OCI-LY1 (cell line): ENCODE measurements around the gene MAZ.

Source experiments
- H2AFZ ChIP-seq: fragments of 200-600 bp; sonication (generic), shearing (Covaris generic); 2 replicates; pipeline ENCODE4 v1.6.0; 2014; ENCODE audit warnings: antibody characterized with exemption, mild to moderate bottlenecking, low read length
- H3F3A ChIP-seq: fragments of 200-600 bp; sonication (generic), shearing (Covaris generic); 2 replicates; pipeline ENCODE4 v1.6.0; 2014; ENCODE audit warnings: mild to moderate bottlenecking, antibody characterized with exemption, low read length, moderate library complexity; ENCODE audit not compliant: insufficient read depth
- H3K27ac ChIP-seq: fragments of 200-600 bp; sonication (generic); 2 replicates; pipeline ENCODE4 v1.5.1; 2014; ENCODE audit warnings: low read length, mixed run types, mild to moderate bottlenecking, low read depth; ENCODE audit not compliant: poor library complexity, severe bottlenecking
- H3K27me3 ChIP-seq: fragments of 200-600 bp; sonication (generic); 2 replicates; pipeline ENCODE4 v1.6.0; 2014; ENCODE audit warnings: antibody characterized with exemption, mild to moderate bottlenecking, low read length, moderate library complexity; ENCODE audit not compliant: insufficient read depth
- H3K36me3 ChIP-seq: fragments of 200-600 bp; sonication (generic); 2 replicates; pipeline ENCODE4 v1.6.1; 2014; ENCODE audit warnings: mild to moderate bottlenecking, antibody characterized with exemption, low read length, moderate library complexity, mixed read lengths; ENCODE audit not compliant: insufficient read depth
- H3K4me1 ChIP-seq: fragments of 200-600 bp; sonication (generic); 2 replicates; pipeline ENCODE4 v1.5.1; 2014; ENCODE audit warnings: mild to moderate bottlenecking, low read length, moderate library complexity; ENCODE audit not compliant: insufficient read depth, severe bottlenecking
- H3K4me2 ChIP-seq: fragments of 200-600 bp; sonication (generic), shearing (Covaris generic); 2 replicates; pipeline ENCODE4 v1.6.1; 2014; ENCODE audit warnings: low read length
- H3K4me3 ChIP-seq: fragments of 200-600 bp; sonication (generic); 2 replicates; pipeline ENCODE4 v1.5.1; 2014; ENCODE audit warnings: low read length, low read depth, mild to moderate bottlenecking, mixed read lengths; ENCODE audit not compliant: poor library complexity, severe bottlenecking
- H3K79me2 ChIP-seq: fragments of 200-600 bp; shearing (Covaris generic); 2 replicates; pipeline ENCODE4 v1.6.1; 2016; ENCODE audit warnings: mixed run types, low read length, mixed read lengths; ENCODE audit not compliant: insufficient read depth
- H3K9ac ChIP-seq: fragments of 200-600 bp; sonication (generic), shearing (Covaris generic); 2 replicates; pipeline ENCODE4 v1.6.1; 2014; ENCODE audit warnings: mild to moderate bottlenecking, low read length, mixed read lengths
- H3K9me2 ChIP-seq: fragments of 200-600 bp; sonication (generic), shearing (Covaris generic); 2 replicates; pipeline ENCODE4 v1.6.1; 2014; ENCODE audit warnings: low read depth, mild to moderate bottlenecking, low read length, mixed read lengths
- H3K9me3 ChIP-seq: fragments of 200-600 bp; shearing (Covaris generic); 2 replicates; pipeline ENCODE4 v1.6.1; 2014; ENCODE audit warnings: low read length, mixed read lengths
- H4K20me1 ChIP-seq: fragments of 200-600 bp; sonication (generic), shearing (Covaris generic); 2 replicates; pipeline ENCODE4 v1.6.0; 2016; ENCODE audit warnings: mild to moderate bottlenecking, low read length; ENCODE audit not compliant: insufficient read depth
- CTCF ChIP-seq: fragments of 200-600 bp; sonication (generic), shearing (Covaris generic); IDR thresholded peaks from 2 replicates; pipeline ENCODE4 v1.5.1; 2017; ENCODE audit warnings: mild to moderate bottlenecking, antibody characterized with exemption, low read length, moderate library complexity, mixed read lengths
- EZH2 ChIP-seq: fragments of 200-600 bp; sonication (generic), shearing (Covaris generic); IDR thresholded peaks from 2 replicates; pipeline ENCODE4 v1.8.0; 2017; ENCODE audit warnings: borderline replicate concordance, mixed run types, mild to moderate bottlenecking, antibody characterized with exemption, low read length, moderate library complexity, mixed read lengths

The MAZ gene

GRCh38 chr16:29824589-29825144 lies 18.3 kb downstream of the MAZ start:
- Histone ChIP-seq H3K4me2 (no peak overlapping the region), H3K9ac (no peak overlapping the region), H3K4me1 (peaks cover 26% of the 10 kb centered on the region), H2AFZ (no peak overlapping the region), H3K9me3 (no peaks in the 10 kb centered on the region), H3K4me3 (no peak overlapping the region), H3K27me3 (no peaks in the 10 kb centered on the region), H3K79me2 (no peaks in the 10 kb centered on the region), H3K36me3 (peaks cover 9% of the 10 kb centered on the region; the same call in 1 of the 2 replicates), H3K9me2 (no peaks in the 10 kb centered on the region), H3K27ac (no peak overlapping the region), H3F3A (no peaks in the 10 kb centered on the region), H4K20me1 (no peaks in the 10 kb centered on the region)
- no peak for TF ChIP-seq EZH2
- TF ChIP-seq CTCF, result no peak

- H3K9ac ChIP-seq, result no peak overlapping the region; the same call in 1 of the 2 replicates
Measured at GRCh38 chr16:29825145-29826044, 19.1 kb downstream of the MAZ start.

GRCh38 chr16:29826342-29826695 lies 20.0 kb downstream of the MAZ start:
- Histone ChIP-seq H3K27me3 (no peaks in the 10 kb centered on the region), H3K79me2 (no peaks in the 10 kb centered on the region), H3K4me2 (no peak overlapping the region), H2AFZ (no peak overlapping the region), H3F3A (no peaks in the 10 kb centered on the region), H4K20me1 (no peaks in the 10 kb centered on the region), H3K36me3 (peaks cover 4% of the 10 kb centered on the region; the same call in 1 of the 2 replicates), H3K4me1 (peaks cover 10% of the 10 kb centered on the region), H3K9me2 (no peaks in the 10 kb centered on the region), H3K4me3 (no peak overlapping the region), H3K27ac (no peak overlapping the region), H3K9me3 (no peaks in the 10 kb centered on the region), H3K9ac (no peak overlapping the region)
- no peak for TF ChIP-seq CTCF
- TF ChIP-seq EZH2, result no peak

More at GRCh38 chr16:29825145-29826044, 19.1 kb downstream of the MAZ start:
- no peaks in the 10 kb centered on the region for H4K20me1 ChIP-seq
- TF ChIP-seq EZH2, result no peak
- no peak for TF ChIP-seq CTCF
- no peaks in the 10 kb centered on the region for H3K79me2 ChIP-seq
- peaks cover 19% of the 10 kb centered on the region for H3K4me1 ChIP-seq
- H3K9me2 ChIP-seq, result no peaks in the 10 kb centered on the region
- no peak overlapping the region for H3K4me3 ChIP-seq
- H3F3A ChIP-seq, result no peaks in the 10 kb centered on the region
- no peak overlapping the region for H2AFZ ChIP-seq
- H3K36me3 ChIP-seq, result peaks cover 4% of the 10 kb centered on the region; the same call in 1 of the 2 replicates
- H3K9me3 ChIP-seq, result no peaks in the 10 kb centered on the region
- no peaks in the 10 kb centered on the region for H3K27me3 ChIP-seq
- no peak overlapping the region for H3K4me2 ChIP-seq
- H3K27ac ChIP-seq, result no peak overlapping the region
